C4-2B (cell line): ENCODE data around the gene DGKB.

ENCODE experiments used
- ZFX ChIP-seq: fragments of 450-650 bp; IDR thresholded peaks from 2 replicates; pipeline ENCODE4 v1.6.1; 2017
- TF ChIP-seq, protein P1 (sequence below): fragments of 450-650 bp; conservative IDR thresholded peaks from 2 replicates; pipeline ENCODE4 v1.5.1; 2017; ENCODE audit warnings: mild to moderate bottlenecking

DNA sequence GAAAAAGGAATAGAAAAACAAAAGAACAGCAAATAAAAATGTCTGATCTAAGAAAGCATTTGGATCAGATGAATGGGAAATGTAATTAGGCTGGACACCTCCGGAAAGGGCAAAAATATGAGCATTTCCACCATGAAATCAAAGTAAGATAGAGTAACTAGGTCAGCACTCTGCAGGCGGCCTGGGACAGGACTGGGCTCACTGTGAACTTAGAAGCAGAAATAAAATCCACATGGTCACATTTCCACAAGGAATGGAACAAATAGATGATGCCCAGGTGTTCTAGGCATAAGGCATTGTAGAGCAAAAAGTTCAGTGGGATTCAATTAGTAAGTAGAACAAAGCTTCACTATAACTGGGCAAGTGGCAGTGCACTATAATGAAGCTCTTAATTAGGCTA, 703.2 kb downstream of the DGKB start:
- TF ChIP-seq, protein P1, sequence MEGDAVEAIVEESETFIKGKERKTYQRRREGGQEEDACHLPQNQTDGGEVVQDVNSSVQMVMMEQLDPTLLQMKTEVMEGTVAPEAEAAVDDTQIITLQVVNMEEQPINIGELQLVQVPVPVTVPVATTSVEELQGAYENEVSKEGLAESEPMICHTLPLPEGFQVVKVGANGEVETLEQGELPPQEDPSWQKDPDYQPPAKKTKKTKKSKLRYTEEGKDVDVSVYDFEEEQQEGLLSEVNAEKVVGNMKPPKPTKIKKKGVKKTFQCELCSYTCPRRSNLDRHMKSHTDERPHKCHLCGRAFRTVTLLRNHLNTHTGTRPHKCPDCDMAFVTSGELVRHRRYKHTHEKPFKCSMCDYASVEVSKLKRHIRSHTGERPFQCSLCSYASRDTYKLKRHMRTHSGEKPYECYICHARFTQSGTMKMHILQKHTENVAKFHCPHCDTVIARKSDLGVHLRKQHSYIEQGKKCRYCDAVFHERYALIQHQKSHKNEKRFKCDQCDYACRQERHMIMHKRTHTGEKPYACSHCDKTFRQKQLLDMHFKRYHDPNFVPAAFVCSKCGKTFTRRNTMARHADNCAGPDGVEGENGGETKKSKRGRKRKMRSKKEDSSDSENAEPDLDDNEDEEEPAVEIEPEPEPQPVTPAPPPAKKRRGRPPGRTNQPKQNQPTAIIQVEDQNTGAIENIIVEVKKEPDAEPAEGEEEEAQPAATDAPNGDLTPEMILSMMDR: no peak
- no peak for TF ChIP-seq ZFX
